GM12878 (cell line): ENCODE results near the gene PPP1R1C.

ENCODE experiments used
- BCL3 ChIP-seq: IDR thresholded peaks from 2 replicates; pipeline ENCODE4 v1.6.1; 2011; ENCODE audit warnings: borderline replicate concordance, low read depth, mild to moderate bottlenecking, moderate library complexity, low read length; ENCODE audit not compliant: insufficient read depth, poor library complexity, severe bottlenecking
- CTCF ChIP-seq, 3 experiments: IDR thresholded peaks in 2 of 3; conservative IDR thresholded peaks in 1 of 3; 2 replicates each; pipeline ENCODE4 v1.5.1; 2011; ENCODE audit warnings: low read depth in 3 of 3, low read length in 3 of 3, mild to moderate bottlenecking in 3 of 3, control low read depth in 2 of 3, moderate library complexity in 2 of 3, inconsistent platforms in 1 of 3, mixed read lengths in 1 of 3; ENCODE audit not compliant: control insufficient read depth in 2 of 3, insufficient read depth in 1 of 3; ENCODE audit errors: extremely low read depth in 1 of 3
- EP300 ChIP-seq, 2 experiments: fragments of 150-350 bp in 1 of 2; IDR thresholded peaks; 2 replicates each; pipeline ENCODE4 v1.6.1; 2011 to 2012; ENCODE audit warnings: low read depth in 2 of 2, low read length in 2 of 2, borderline replicate concordance in 1 of 2, improper control_type of control experiment in 1 of 2, inconsistent platforms in 1 of 2; ENCODE audit not compliant: control insufficient read depth in 1 of 2
- POLR2A ChIP-seq: IDR thresholded peaks from 2 replicates; pipeline ENCODE4 v1.6.1; 2011; ENCODE audit warnings: low read depth, mild to moderate bottlenecking, low read length
- SIX5 ChIP-seq: IDR thresholded peaks from 2 replicates; pipeline ENCODE4 v1.6.1; 2011; ENCODE audit warnings: mild to moderate bottlenecking, low read depth, low read length, moderate library complexity; ENCODE audit not compliant: severe bottlenecking
- ZSCAN29 ChIP-seq: fragments of 450-650 bp; IDR thresholded peaks from 2 replicates; pipeline ENCODE4 v1.6.1; 2017; ENCODE audit warnings: mild to moderate bottlenecking, moderate library complexity

- TF ChIP-seq POLR2A (no peak), ZSCAN29 (no peak), BCL3 (no peak), CTCF (IDR thresholded peaks at IDR 0.05 in 2 of 3, conservative IDR thresholded peaks at IDR 0.05 in 1 of 3; ENCODE audit: control insufficient read depth in 2 of 3, extremely low read depth in 1 of 3, insufficient read depth in 1 of 3, low read depth in 3 of 3, low read length in 3 of 3) (no peak), SIX5 (no peak), EP300 (IDR thresholded peaks at IDR 0.05; ENCODE audit: borderline replicate concordance in 1 of 2, control insufficient read depth in 1 of 2, low read depth in 2 of 2, low read length in 2 of 2) (no peak)
These were observed 23.5 kb upstream of the PPP1R1C start for GRCh38 chr2:181962142-181962541.
